AG09309 (cell line): ENCODE data around the gene WFDC10B.
"Not testable (repeated sequence)": the region's sequence is repeated elsewhere in the genome, so short reads cannot be mapped to it uniquely, and the experiment has no call there.

Experiments
- DNase-seq: peaks from one replicate; pipeline ENCODE4 v3.0.0-alpha.2; 2010; ENCODE audit warnings: low read depth
- H3K4me3 ChIP-seq: 2 replicates; pipeline ENCODE4 v1.5.1; 2011; ENCODE audit warnings: mild to moderate bottlenecking, low read depth, low read length, moderate library complexity; ENCODE audit not compliant: control insufficient read depth
- TF ChIP-seq, protein P1 (sequence below): IDR thresholded peaks from 2 replicates; pipeline ENCODE4 v1.5.1; 2011; ENCODE audit warnings: mild to moderate bottlenecking, low read depth, low read length, inconsistent platforms; ENCODE audit not compliant: insufficient read depth, control insufficient read depth; ENCODE audit errors: missing control alignments

WFDC10B gene

DNA sequence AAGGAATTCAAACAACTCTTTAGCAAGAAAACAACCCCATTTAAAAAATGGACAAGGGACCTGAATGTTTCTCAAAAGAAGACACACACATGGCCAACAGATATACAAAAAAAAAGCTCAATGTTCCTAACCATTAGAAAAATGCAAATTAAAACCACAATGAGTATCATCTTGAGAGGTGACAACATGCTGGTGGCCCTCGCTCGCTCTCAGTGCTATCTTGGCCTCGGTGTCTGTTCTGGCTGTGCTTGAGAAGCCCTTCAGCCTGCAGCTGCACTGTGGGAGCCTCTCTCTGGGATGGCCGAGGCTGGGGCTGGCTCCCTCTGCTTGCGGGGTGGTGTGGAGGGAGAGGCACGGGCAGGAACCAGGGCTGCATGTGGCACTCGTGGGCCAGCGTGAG, 30.7 kb upstream of the WFDC10B start:
- TF ChIP-seq, protein P1, sequence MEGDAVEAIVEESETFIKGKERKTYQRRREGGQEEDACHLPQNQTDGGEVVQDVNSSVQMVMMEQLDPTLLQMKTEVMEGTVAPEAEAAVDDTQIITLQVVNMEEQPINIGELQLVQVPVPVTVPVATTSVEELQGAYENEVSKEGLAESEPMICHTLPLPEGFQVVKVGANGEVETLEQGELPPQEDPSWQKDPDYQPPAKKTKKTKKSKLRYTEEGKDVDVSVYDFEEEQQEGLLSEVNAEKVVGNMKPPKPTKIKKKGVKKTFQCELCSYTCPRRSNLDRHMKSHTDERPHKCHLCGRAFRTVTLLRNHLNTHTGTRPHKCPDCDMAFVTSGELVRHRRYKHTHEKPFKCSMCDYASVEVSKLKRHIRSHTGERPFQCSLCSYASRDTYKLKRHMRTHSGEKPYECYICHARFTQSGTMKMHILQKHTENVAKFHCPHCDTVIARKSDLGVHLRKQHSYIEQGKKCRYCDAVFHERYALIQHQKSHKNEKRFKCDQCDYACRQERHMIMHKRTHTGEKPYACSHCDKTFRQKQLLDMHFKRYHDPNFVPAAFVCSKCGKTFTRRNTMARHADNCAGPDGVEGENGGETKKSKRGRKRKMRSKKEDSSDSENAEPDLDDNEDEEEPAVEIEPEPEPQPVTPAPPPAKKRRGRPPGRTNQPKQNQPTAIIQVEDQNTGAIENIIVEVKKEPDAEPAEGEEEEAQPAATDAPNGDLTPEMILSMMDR = no peak
- no peak for DNase-seq
- H3K4me3 ChIP-seq = no peak overlapping the region

DNA sequence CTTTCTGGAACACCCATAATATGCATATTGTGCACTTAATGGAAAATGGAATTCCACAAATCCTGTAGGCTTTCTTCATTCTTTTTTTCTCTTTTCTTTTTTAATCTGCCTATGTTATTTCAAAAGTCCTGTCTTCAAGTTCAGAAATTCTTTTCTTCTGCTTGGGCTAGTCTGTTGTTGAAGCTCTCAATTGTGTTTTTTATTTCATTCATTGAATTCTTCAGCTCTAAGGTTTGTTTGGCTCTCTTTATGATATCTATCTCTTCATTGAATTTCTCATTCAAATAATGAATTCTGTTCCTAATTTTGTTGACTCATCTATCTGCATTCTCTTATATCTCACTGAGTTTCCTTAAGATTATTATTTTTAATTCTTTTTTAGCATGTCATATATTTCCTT, 27.4 kb upstream of the WFDC10B start:
- DNase-seq = no peak
- no peak overlapping the region for H3K4me3 ChIP-seq
- TF ChIP-seq, protein P1 = no peak

DNA sequence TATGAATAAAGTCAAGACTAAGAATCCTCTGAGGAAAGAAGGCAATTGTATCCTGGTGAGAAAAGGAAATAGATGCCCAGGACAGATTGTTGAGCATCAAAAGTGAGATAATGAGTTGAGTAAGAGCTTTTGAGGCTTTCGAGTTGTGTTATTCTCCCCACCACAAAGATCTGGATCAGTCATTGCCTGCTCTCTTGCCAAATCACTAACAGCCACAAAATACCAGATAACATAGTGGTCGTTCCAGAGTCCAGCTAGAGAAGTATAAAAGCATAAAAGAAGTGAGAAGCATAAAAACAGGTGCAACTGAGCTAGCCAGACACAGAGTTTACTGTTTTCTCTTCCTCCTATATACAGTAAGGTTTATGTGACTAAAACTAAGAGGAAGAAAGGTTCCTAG, 22.2 kb upstream of the WFDC10B start:
- DNase-seq = no peak
- TF ChIP-seq, protein P1 = no peak
- H3K4me3 ChIP-seq = no peak overlapping the region

DNA sequence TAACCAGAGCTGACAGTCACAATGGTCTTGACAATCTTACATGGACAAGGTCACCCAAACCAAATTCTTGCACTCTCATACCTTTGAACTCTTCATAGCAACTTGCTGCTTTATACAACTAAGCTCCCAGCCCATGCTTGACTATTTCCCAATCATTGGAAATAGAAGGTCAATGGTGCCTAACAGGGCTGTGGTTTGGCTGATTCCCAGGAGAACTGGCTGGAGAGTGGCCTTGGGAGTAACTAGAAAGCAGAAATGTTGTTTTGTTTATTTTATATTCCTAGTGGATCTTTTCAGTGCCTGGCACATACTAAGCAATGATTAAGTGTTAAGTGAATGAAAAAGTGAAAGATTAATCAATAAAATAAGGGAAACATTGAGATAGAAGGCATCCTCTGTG, 20.3 kb upstream of the WFDC10B start:
- H3K4me3 ChIP-seq = no peak overlapping the region
- TF ChIP-seq, protein P1 = no peak
- DNase-seq = no peak

DNA sequence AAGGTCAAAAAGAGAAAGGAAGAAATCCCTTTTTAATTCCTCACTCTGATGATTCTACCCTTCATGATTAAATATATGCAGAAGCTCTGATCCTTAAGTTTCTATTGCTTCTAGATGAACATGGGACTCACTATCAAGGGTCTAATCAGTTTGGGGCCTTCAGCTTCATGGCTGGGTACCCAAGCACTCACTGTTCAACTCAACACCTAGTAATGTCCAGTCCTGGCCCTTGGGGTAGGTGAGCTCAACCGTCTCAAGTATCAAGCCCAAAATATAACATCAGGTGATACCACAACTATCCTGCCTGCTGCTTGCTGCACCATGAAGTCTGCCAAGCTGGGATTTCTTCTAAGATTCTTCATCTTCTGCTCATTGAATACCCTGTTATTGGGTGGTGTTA, 17.2 kb upstream of the WFDC10B start, which contains the start of gene SPINT4:
Gene SPINT4 (plus strand): TSS at position 301 of the 400 bp plus-strand sequence. CDS start 21 bp downstream, at position 322.
- DNase-seq = no peak
- TF ChIP-seq, protein P1 = no peak
- no peak within 1 kb of the TSS for H3K4me3 ChIP-seq

DNA sequence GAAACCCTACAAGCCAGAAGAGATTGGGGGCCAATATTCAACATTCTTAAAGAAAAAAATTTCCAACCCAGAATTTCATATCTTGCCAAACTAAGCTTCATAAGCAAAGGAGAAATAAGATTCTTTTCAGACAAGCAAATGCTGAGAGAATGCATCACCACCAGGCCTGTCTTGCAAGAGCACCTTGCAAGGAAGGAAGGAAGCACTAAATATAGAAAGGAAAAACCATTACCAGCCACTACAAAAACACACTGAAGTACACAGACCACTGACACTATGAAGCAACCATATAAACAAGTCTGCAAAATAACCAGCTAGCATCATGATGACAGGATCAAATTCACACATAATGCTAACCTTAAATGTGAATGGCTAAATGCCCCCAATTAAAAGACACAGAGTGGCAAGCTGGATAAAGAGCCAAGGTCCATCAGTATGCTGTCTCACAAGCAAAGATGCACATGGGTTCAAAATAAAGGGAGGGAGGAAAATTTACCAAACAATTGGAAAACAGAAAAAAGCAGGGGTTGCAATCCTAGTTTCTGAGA, 11.4 kb upstream of the WFDC10B start:
- not testable (repeated sequence) for DNase-seq, H3K4me3 ChIP-seq

DNA sequence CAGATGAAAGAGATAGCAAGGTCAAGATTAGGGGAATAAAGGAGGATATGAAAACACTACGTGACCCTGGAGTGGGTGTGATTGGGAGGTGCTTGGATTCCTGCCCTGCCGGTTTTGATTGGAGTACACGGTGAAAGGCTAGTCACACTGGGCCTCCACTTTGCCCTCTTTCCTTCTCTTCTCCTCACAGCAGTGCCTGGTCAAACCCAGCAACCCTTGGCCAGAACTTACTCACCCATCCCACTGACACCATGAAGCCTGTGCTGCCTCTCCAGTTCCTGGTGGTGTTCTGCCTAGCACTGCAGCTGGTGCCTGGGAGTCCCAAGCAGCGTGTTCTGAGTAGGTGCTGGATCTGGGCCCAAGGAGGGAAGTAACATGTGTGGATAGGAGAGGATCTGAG, 2.9 kb downstream of the WFDC10B start, which contains the start of gene WFDC13:
Gene WFDC13 (plus strand): TSS at position 166 of the 400 bp plus-strand sequence. CDS start 86 bp downstream, at position 252.
- TF ChIP-seq, protein P1 = no peak
- no peak within 1 kb of the TSS for H3K4me3 ChIP-seq
- DNase-seq = no peak
